NOMO-1 treated with dmso at 0.1 percent for 144 hours (cell line): ENCODE measurements around the gene WNK2.

Source experiments
- DNase-seq: peaks from one replicate; lab custom pipeline; 2025; ENCODE audit not compliant: unreplicated experiment; lab: John Stamatoyannopoulos, UW

The WNK2 gene

DNA sequence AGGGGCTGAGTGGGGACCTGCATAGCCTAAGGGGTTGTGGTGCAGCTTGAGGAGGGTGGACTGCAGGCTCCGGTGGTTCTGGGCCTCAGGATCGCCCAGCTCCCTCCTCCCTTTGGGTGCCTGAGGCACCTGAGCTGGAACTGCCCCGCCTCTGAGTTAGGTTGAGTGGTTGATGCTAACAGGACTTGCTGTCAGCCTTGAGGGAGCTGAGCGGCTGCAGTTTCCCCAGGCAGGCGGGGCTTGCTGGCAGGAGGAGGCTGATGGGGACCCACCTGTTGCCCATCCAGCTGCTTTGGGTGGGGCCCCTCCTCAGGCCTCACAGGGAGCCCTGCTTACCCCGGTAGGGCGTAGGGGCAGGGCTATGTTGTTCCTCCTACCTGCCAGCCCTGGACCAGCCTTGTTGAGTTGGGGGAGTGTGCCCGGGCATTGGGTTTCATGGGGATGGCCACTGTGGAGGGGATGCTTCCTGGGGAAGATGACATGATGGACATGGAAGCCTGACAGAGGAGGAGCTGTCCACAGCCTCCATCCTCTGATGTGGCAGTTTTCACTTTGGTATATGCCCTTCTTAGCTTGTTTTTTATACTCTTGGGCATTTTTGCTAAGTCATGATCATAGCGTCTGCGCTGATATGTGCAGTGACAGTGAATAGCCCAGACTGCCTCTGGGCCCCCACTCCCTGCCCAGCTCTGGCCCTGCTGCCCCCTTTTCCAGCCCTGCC lies 14.3 kb downstream of the WNK2 start:
- no peak for DNase-seq

- DNase-seq: no peak
Measured at GRCh38 chr9:93198838-93199625, 15.1 kb downstream of the WNK2 start.

GRCh38 chr9:93200449-93200742 lies 16.5 kb downstream of the WNK2 start:
- DNase-seq: no peak

GRCh38 chr9:93200989-93201334 lies 17.0 kb downstream of the WNK2 start:
- DNase-seq: no peak

DNA sequence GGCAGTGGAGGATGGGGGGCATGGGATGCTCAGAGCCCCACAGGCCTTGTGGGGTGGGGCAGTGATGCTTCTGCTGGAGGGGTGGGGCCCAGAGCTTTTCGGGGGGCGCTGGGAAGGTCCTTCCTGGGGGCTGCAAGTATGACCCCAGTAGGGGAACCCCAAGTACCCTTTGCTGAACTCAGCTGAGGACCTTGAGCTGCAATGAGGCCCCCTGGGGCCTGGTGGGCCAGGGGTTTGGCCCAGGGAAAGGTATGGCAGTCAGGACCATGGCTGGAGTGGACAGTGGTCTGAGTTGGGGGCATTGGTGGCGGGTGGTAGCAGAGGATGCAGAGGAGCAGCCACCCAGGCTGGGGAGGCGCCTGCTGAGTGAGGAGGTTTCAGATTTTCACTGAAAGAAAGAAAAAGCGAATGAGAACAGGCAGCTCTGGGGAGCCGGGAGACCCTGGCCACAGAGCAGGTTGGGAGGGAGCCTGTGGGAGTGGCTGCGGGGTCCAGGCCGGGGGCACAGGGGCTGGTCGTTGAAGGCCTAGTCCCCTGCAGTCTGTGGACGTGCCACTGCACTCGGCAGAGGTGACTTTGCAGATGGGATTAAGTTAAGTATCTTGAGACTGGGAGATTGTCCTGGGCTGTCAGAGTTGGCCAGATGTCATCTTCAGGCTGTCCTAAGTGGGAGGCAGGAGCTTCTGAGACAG lies 19.2 kb downstream of the WNK2 start:
- DNase-seq: no peak

DNA sequence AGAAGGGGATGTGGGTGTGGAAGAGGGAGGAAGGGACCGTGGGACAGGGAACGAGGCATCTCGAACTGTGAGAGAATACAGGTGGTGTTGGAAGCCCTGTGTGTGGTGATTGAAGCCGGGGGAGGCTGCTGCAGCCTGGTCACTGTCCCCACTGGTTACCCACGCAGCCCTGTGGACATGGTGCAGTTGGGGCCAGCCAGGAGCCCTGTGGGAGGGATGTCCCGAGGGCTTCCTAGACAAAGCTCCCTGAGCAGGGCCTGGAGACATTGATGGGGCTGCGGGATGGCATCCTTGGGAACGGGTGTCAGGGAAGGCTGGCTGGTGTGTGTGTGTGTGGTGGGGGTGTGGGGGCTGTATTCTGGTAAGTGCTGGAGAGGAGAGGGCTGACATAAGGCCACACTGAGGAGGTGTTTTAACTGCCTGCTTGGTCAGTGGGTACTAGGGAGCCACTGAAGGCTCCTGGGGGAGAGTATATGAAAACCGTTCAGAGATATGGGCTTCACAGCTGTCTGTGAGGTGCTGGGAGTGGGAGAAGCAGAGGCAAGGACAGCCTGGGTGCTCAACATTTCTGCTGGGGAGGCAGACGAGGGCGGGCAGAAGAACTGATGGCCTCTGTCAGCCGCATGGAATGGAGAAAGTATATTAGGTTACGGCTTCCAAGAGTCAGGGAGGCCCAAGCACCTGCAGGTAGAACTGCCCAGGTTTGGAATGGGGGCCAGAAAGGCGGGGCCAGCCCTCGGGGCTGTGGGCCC lies 20.0 kb downstream of the WNK2 start:
- no peak for DNase-seq

DNA sequence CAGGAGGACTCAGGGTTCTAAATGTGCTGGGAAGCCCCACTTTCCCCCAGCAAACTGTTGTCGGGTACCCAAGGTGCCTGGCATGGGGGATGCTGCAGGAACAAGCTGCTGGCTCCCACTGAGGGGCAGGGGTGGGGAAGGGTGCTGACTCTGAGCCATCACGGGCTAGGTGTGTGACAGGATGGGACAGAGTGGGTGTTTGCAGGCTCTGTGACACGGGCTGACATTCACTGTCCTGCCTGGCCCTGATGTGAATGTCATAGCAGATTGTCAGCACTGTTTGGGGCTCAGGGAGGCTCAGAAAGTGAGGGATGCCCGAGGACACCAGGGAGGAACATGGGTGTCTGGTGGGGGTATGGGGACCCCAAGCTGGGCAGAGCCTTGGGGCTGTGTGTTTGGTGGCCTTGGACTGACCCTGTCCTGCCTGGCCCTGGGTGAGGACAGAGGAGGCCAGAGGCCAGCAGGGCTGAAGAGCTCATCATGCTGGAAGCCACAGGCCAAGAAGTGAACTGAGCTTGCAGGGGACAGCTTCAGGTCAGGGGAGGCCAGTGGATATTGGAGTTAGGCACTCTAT lies 20.6 kb downstream of the WNK2 start:
- no peak for DNase-seq

DNA sequence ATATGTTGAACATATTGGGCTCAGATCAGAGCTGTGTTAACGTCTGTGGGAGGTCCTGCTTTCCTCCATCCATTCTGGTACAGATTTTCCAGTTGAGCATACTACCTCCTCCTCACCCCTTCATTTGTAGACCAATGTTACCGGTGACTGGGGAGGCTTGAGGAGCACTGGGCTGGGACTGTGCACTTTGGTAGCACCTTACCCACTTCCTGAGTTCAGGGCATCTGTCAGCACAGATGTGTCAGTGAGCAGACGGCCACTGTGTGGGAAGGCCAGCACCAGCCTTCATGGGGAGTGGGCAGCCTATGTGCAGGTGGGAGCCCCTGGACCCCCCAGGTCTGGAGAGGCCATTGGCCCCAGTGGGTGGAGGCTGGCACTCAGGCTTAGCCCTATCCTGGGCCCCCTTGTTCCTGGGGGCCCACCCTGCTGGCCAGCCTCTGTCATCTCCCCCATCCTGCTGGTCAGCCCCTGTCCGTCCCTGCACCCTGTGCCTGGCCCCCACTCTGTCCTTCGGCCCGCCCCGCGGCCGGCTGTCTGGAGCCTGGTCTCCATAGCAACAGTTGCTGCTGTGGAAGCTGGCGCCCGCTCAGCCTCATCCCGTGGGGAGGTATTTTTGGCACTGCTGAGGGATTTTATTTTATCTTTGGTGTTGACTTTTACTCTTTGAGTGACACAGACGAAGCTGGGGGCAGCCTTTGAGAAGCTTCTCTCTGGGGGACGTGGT lies 21.3 kb downstream of the WNK2 start:
- DNase-seq: no peak

DNA sequence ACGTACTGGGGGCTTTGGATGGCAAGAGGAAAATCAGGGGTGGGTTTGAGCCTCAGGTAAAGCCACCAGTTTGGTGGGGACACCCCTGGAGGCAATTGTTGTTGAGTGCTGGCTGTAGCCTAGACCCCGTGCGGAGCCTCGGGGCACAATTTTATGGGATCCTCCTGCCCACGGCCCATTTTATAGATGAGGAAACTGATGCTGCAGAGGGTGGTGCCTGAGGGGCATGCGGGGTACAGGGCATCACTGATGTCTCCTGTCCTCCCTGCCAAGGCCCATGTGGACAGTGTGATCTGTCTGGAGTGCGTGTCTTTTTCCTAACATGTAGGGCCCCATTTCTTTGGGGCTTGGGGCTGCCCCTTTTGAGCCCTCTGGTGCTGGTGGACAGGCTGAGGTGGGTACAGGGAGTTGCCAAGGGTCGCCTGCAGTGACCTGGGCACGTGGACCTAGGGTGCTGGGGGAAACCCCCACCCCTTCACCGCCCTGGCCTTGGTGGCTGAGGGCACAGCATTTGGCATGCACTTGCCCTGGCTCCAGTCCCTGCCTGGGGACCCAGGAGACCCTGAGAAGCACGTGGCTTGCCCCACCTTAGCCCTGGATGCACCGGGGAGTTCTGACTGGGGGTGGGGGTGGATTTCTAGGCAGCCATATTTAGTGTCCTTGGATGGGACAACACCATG lies 22.1 kb downstream of the WNK2 start:
- DNase-seq: no peak

DNA sequence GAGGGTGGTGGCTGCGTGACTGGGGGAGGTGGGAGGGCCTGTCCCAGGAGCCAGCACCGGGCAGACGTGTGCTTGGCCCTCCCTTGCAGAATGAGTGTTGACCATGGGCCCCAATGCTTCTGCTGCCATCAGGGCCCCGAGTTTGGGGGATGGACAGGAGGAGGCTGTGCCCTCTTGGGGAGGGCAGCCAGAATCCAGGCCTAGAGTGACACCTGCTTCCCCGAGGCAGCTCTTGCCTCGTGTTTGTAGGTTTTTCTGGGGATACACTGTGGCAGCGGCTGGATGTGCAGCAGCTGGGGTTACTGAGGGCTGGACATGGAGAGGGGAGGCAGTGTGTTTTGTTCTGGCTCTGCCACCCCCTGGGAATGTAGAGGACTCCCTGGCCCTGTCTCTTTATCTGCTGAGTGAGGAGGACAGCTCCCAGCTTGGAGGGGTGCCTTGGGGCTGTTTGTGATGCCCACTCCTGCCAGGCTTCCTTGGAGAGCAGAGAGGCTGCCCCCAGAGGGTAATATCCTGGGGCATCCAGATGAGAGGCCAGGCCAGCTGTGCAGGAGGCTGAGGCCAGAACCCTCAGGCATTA lies 22.7 kb downstream of the WNK2 start:
- DNase-seq: no peak

GRCh38 chr9:93207326-93207814 lies 23.4 kb downstream of the WNK2 start:
- DNase-seq: no peak

DNA sequence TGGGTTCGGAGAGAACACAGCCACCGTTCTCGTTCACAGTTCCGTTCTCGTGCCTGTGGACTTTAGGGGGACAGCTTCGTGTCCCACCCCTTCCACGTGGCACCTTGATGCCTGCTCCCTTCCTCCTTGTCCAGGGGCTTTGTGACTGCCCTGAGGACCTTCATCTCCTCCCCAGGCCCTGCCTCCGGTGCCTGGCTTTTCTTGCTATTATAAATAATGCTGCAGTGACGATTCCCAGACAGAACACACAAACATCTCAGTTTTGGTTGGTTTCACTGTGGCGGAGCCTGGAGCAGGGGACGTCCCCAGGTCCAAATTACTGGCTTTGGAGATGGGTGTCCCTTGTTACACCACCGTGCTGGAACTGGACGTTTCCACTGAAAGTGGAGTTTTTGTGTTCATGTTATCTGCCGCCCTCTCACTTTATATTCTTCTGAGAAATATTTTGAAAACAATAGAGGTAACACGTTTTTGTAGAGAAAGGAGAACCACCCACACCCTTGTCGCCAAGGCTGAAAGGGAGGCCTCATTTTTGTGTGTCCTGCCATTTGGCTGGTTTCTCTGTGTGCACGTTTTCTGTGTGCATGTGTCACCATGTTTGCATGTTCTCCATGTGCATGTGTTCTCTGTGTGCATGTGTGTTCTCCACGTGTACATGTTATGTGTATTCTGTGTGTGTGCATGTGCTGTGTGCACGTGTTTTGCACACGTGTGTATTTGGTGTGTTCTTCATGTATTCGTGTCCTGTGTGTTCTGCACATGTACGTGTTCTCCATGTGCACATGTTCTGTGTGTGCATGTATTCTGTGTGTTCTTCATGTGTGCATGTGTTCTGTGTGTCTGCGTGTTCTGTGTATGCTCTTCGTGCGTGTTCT lies 24.2 kb downstream of the WNK2 start:
- DNase-seq: no peak

GRCh38 chr9:93209097-93209496 lies 25.2 kb downstream of the WNK2 start:
- DNase-seq: no peak

- DNase-seq: no peak
Measured at GRCh38 chr9:93209576-93210323, 25.8 kb downstream of the WNK2 start.

- no peak for DNase-seq
Measured at GRCh38 chr9:93210324-93210973, 26.5 kb downstream of the WNK2 start.

DNA sequence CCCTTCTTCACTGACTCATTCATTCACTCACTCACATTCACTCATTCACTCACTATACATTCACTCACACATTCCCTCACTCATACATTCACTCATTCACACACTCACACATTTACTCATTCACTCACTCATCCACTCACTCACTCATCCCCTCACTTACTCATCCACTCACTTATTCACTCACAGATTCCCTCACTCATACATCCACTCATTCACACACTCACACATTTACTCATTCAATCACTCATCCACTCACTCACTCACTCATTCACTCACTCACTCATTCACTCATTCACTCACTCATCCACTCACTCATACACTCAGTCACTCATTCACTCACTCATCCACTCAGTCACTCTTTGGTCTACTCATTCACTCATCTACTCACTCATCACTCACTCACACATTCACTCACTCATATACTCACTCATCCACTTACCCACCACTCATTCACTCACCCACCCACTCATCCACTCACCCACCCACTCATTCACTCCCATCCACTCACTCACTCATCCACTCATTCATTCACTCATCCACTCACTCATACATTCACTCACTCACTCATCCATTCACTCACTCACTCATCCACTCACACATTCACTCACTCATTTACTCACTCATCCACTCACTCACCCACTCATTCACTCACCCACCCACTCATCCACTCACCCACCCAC lies 27.2 kb downstream of the WNK2 start:
- DNase-seq: no peak

DNA sequence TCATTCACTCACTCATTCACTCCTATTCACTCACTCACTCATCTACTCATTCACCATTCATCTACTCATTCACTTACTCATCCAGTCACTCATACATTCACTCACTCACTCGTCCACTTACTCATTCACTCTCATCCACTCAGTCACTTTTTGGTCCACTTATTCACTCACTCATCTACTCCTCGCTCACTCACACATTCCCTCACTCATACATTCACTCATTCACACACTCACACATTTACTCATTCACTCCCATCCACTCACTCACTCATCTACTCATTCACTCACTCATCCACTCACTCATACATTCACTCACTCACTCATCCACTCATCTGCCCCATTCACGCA lies 27.7 kb downstream of the WNK2 start:
- no peak for DNase-seq
